Spleen (tissue), 7 donors: ENCODE data around the gene THUMPD3.

ENCODE experiments used
- CTCF ChIP-seq, 11 experiments: fragments of 200-600 bp in 7 of 11; fragments of 450-650 bp in 4 of 11; sonication (generic) in 4 of 11; IDR thresholded peaks in 8 of 11; conservative IDR thresholded peaks in 3 of 11; 1 replicate in 7 of 11; 2 replicates in 4 of 11; pipeline versions ENCODE4 v1.4.0 to v1.8.0; 2016 to 2021; ENCODE audit warnings: antibody characterized with exemption in 11 of 11, inconsistent platforms in 4 of 11, mild to moderate bottlenecking in 1 of 11
- POLR2AphosphoS5 ChIP-seq, 3 donors: sonication (generic); formaldehyde crosslinking; IDR thresholded peaks; one replicate each; pipeline ENCODE4 v1.5.1; 2017; ENCODE audit warnings: antibody characterized with exemption in 3 of 3
- donor health status: DM: no; HTN: no; CAD: no; lungs with moderate emphysema.
- donor health status: DM: no; HTN: no; CAD: no.
- donor health status: DM: no; HTN: no; CAD: no.

DNA sequence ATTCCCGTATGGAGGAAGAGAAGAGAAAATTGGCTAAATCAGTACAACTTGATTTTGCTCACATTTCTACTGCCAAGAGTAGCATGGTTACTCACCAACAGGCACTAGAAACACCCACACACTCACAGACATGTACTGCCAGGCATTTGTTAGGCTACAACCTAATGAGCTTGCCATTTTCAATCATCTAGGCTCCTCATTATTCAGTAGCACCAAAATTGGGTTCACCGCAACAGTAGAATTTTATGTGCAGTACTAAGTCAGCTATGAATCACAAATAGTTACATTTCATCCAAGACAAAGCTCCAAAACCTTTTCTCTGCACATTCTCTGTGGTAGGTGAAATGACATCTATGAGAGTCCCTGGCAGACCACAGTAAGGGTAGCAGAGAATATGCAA is 15.0 kb upstream of the THUMPD3 start:
- no peak for TF ChIP-seq CTCF (IDR thresholded peaks at IDR 0.05 in 8 of 11, conservative IDR thresholded peaks at IDR 0.05 in 3 of 11)
- TF ChIP-seq POLR2AphosphoS5 (IDR thresholded peaks at IDR 0.05) = no peak
